H1 (cell line): Measurements from ENCODE around the gene BOLA3. TPM values are rescaled to one million over a fixed set of nuclear protein-coding genes. Genes with fewer than 3 reads are reported as not detected.

ENCODE experiments used
- CTCF ChIA-PET: fragments of 300-600 bp; sonication (Branson Sonifier 250); formaldehyde crosslinking; loops from one replicate; lab custom pipeline; 2021; ENCODE audit not compliant: partially characterized antibody; lab: Charles Lee
- POLR2A ChIA-PET: fragments of 300-600 bp; sonication (Branson Sonifier 250); formaldehyde crosslinking; loops from one replicate; lab custom pipeline; 2021; ENCODE audit warnings: inconsistent platforms; ENCODE audit not compliant: partially characterized antibody; lab: Charles Lee
- DNase-seq, 2 experiments: peaks; one replicate each; pipeline versions ENCODE4 v3.0.0 to v3.0.0-alpha.2; 2010 to 2022; ENCODE audit warnings: low spot score in 2 of 2, low read depth in 1 of 2, mixed read lengths in 1 of 2
- FAIRE-seq: peaks from 2 replicates; lab custom pipeline; 2011; peaks lifted over from hg19 to GRCh38; lab: Jason Lieb, UNC
- H2AFZ ChIP-seq: 2 replicates; pipeline ENCODE4 v1.8.1; 2012; ENCODE audit warnings: low read length, inconsistent platforms
- H2AK5ac ChIP-seq: 2 replicates; pipeline ENCODE4 v1.6.1; 2013; ENCODE audit warnings: low read depth, low read length
- H2BK120ac ChIP-seq: replicated peaks from 2 replicates; pipeline ENCODE3; 2013; ENCODE audit warnings: low read depth, low read length, inconsistent platforms
- H2BK12ac ChIP-seq: 2 replicates; pipeline ENCODE4 v1.6.1; 2013; ENCODE audit warnings: low read depth, low read length
- H2BK15ac ChIP-seq: 2 replicates; pipeline ENCODE4 v1.6.1; 2013; ENCODE audit warnings: low read length
- H2BK20ac ChIP-seq: 2 replicates; pipeline ENCODE4 v1.6.1; 2013; ENCODE audit warnings: low read length
- H2BK5ac ChIP-seq: 2 replicates; pipeline ENCODE4 v1.6.1; 2013; ENCODE audit warnings: low read depth, low read length
- H3K14ac ChIP-seq: 2 replicates; pipeline ENCODE4 v1.6.1; 2013; ENCODE audit warnings: inconsistent platforms; ENCODE audit not compliant: insufficient read length
- H3K18ac ChIP-seq: 2 replicates; pipeline ENCODE4 v1.6.1; 2013; ENCODE audit warnings: low read length; ENCODE audit errors: extremely low read depth
- H3K23ac ChIP-seq: 2 replicates; pipeline ENCODE4 v1.6.1; 2013; ENCODE audit warnings: inconsistent platforms; ENCODE audit not compliant: insufficient read length
- H3K23me2 ChIP-seq: 2 replicates; pipeline ENCODE4 v1.6.1; 2013; ENCODE audit warnings: low read depth, low read length
- H3K27ac ChIP-seq: 2 replicates; pipeline ENCODE4 v1.6.1; 2011; ENCODE audit warnings: low read depth, low read length, inconsistent platforms
- H3K27me3 ChIP-seq, 4 experiments: replicated peaks in 1 of 4; 1 replicate in 1 of 4; 2 replicates in 3 of 4; pipeline versions ENCODE4 v1.6.1 to v1.8.1; 2011 to 2013; ENCODE audit warnings: low read length in 3 of 4, mild to moderate bottlenecking in 3 of 4, inconsistent platforms in 2 of 4, mixed read lengths in 2 of 4, moderate library complexity in 1 of 4; ENCODE audit not compliant: control insufficient read depth in 3 of 4, insufficient read depth in 3 of 4; ENCODE audit errors: extremely low read depth in 1 of 4
- H3K36me3 ChIP-seq, 4 experiments: 2 replicates each; pipeline versions ENCODE4 v1.6.1 to v1.8.1; 2011 to 2013; ENCODE audit warnings: mild to moderate bottlenecking in 4 of 4, low read length in 3 of 4, moderate library complexity in 2 of 4, control low read depth in 1 of 4, inconsistent platforms in 1 of 4; ENCODE audit not compliant: insufficient read depth in 4 of 4, control insufficient read depth in 2 of 4
- H3K4ac ChIP-seq: replicated peaks from 2 replicates; pipeline ENCODE3; 2013; ENCODE audit warnings: low read length, low read depth, mixed read lengths, inconsistent platforms; ENCODE audit not compliant: insufficient read length
- H3K4me1 ChIP-seq, 4 experiments: replicated peaks in 1 of 4; 1 replicate in 1 of 4; 2 replicates in 3 of 4; pipeline versions ENCODE4 v1.6.1 to v1.8.1; 2011 to 2013; ENCODE audit warnings: low read length in 3 of 4, inconsistent platforms in 2 of 4, mixed read lengths in 1 of 4; ENCODE audit not compliant: insufficient read depth in 4 of 4, control insufficient read depth in 3 of 4
- H3K4me2 ChIP-seq, 2 experiments: 2 replicates each; pipeline versions ENCODE4 v1.6.1 to v1.8.1; 2011 to 2013; ENCODE audit warnings: low read depth in 2 of 2, low read length in 2 of 2, control low read depth in 1 of 2, inconsistent platforms in 1 of 2, mild to moderate bottlenecking in 1 of 2; ENCODE audit not compliant: insufficient read depth in 1 of 2
- H3K4me3 ChIP-seq, 4 experiments: fragments of 200-600, 300-600 bp in 1 of 4; sonication (generic), shearing (Covaris generic), sonication (Bioruptor Twin) in 1 of 4; 2 replicates each; pipeline versions ENCODE4 v1.5.1 to v1.8.1; 2011 to 2016; ENCODE audit warnings: low read length in 4 of 4, low read depth in 3 of 4, control low read depth in 2 of 4, inconsistent platforms in 2 of 4, mild to moderate bottlenecking in 2 of 4, mixed read lengths in 1 of 4, moderate library complexity in 1 of 4; ENCODE audit not compliant: insufficient read depth in 2 of 4; ENCODE audit errors: extremely low read depth in 1 of 4
- H3K56ac ChIP-seq: replicated peaks from 2 replicates; pipeline ENCODE3; 2013; ENCODE audit warnings: low read depth, mild to moderate bottlenecking, mixed read lengths, low read length, inconsistent platforms; ENCODE audit not compliant: insufficient read length
- H3K79me1 ChIP-seq: 2 replicates; pipeline ENCODE4 v1.6.1; 2013; ENCODE audit warnings: low read depth, low read length, control low read depth
- H3K79me2 ChIP-seq, 2 experiments: 2 replicates each; pipeline versions ENCODE4 v1.6.1 to v1.8.1; 2012 to 2013; ENCODE audit warnings: low read length in 2 of 2, mild to moderate bottlenecking in 2 of 2, inconsistent platforms in 1 of 2; ENCODE audit not compliant: insufficient read depth in 2 of 2, control insufficient read depth in 1 of 2
- H3K9ac ChIP-seq, 4 experiments: replicated peaks in 1 of 4; 1 replicate in 1 of 4; 2 replicates in 3 of 4; pipeline versions ENCODE4 v1.6.1 to v1.8.1; 2011 to 2013; ENCODE audit warnings: low read depth in 3 of 4, low read length in 3 of 4, control low read depth in 2 of 4, mild to moderate bottlenecking in 2 of 4, moderate library complexity in 2 of 4, inconsistent platforms in 1 of 4; ENCODE audit errors: extremely low read depth in 1 of 4
- H3K9me3 ChIP-seq, 2 experiments: 2 replicates each; pipeline versions ENCODE4 v1.6.1 to v1.8.1; 2012 to 2013; ENCODE audit warnings: mild to moderate bottlenecking in 2 of 2, moderate library complexity in 2 of 2, control low read depth in 1 of 2, inconsistent platforms in 1 of 2, low read depth in 1 of 2, low read length in 1 of 2, mixed read lengths in 1 of 2; ENCODE audit not compliant: insufficient read depth in 2 of 2
- H4K20me1 ChIP-seq, 2 experiments: replicated peaks in 1 of 2; 2 replicates each; pipeline versions ENCODE3 to v1.8.1; 2011 to 2013; ENCODE audit warnings: inconsistent platforms in 2 of 2, low read length in 2 of 2, mild to moderate bottlenecking in 1 of 2; ENCODE audit not compliant: insufficient read depth in 2 of 2, control insufficient read depth in 1 of 2
- H4K5ac ChIP-seq: 2 replicates; pipeline ENCODE4 v1.6.1; 2013; ENCODE audit warnings: low read length, low read depth, mixed read lengths, inconsistent platforms; ENCODE audit not compliant: insufficient read length
- H4K8ac ChIP-seq: 2 replicates; pipeline ENCODE4 v1.8.0; 2013; ENCODE audit warnings: mild to moderate bottlenecking, moderate library complexity, low read length, inconsistent platforms; ENCODE audit not compliant: insufficient read depth; ENCODE audit errors: extremely low read depth
- H4K91ac ChIP-seq: replicated peaks from 2 replicates; pipeline ENCODE3; 2013; ENCODE audit warnings: low read length, mixed read lengths, inconsistent platforms; ENCODE audit not compliant: insufficient read length
- BRCA1 ChIP-seq: IDR thresholded peaks from 2 replicates; pipeline ENCODE4 v1.6.1; 2012; ENCODE audit warnings: low read depth, low read length, improper control_type of control experiment
- CEBPB ChIP-seq: IDR thresholded peaks from 2 replicates; pipeline ENCODE4 v1.6.1; 2012; ENCODE audit warnings: low read depth, low read length
- EZH2 ChIP-seq: fragments of 200-600 bp; sonication (generic); IDR thresholded peaks from 2 replicates; pipeline ENCODE4 v1.7.1; 2012; ENCODE audit warnings: low read depth, mild to moderate bottlenecking, moderate library complexity, low read length, inconsistent platforms; ENCODE audit not compliant: severe bottlenecking
- JUN ChIP-seq: IDR thresholded peaks from 2 replicates; pipeline ENCODE4 v1.6.1; 2011; ENCODE audit warnings: low read depth, mild to moderate bottlenecking, improper control_type of control experiment, low read length
- JUND ChIP-seq: IDR thresholded peaks from 2 replicates; pipeline ENCODE4 v1.6.1; 2011; ENCODE audit warnings: mild to moderate bottlenecking, improper control_type of control experiment, low read length
- KDM1A ChIP-seq: fragments of 200-600, 300-600 bp; sonication (generic); IDR thresholded peaks from 2 replicates; pipeline ENCODE4 v1.7.1; 2016; ENCODE audit warnings: mild to moderate bottlenecking, low read length, borderline replicate concordance
- MAX ChIP-seq: IDR thresholded peaks from 2 replicates; pipeline ENCODE4 v1.6.1; 2012; ENCODE audit warnings: inconsistent platforms
- NRF1 ChIP-seq: IDR thresholded peaks from 2 replicates; pipeline ENCODE4 v1.6.1; 2011; ENCODE audit warnings: mild to moderate bottlenecking, low read depth, low read length, improper control_type of control experiment
- PHF8 ChIP-seq: fragments of 200-600 bp; sonication (generic); conservative IDR thresholded peaks from 2 replicates; pipeline ENCODE4 v1.7.1; 2012; ENCODE audit warnings: low read depth, mild to moderate bottlenecking, inconsistent platforms, low read length, moderate library complexity
- RAD21 ChIP-seq, 2 experiments: IDR thresholded peaks in 1 of 2; conservative IDR thresholded peaks in 1 of 2; 2 replicates each; pipeline ENCODE4 v1.6.1; 2011; ENCODE audit warnings: low read depth in 2 of 2, low read length in 2 of 2, improper control_type of control experiment in 1 of 2, inconsistent platforms in 1 of 2, mild to moderate bottlenecking in 1 of 2, moderate library complexity in 1 of 2
- RFX5 ChIP-seq: IDR thresholded peaks from 2 replicates; pipeline ENCODE4 v1.6.1; 2011; ENCODE audit warnings: low read depth, low read length, improper control_type of control experiment, borderline replicate concordance
- SIN3A ChIP-seq, 2 experiments: IDR thresholded peaks in 1 of 2; conservative IDR thresholded peaks in 1 of 2; 2 replicates each; pipeline ENCODE4 v1.6.1; 2011 to 2012; ENCODE audit warnings: low read length in 2 of 2, improper control_type of control experiment in 1 of 2, low read depth in 1 of 2, mild to moderate bottlenecking in 1 of 2
- SIX5 ChIP-seq: IDR thresholded peaks from 2 replicates; pipeline ENCODE4 v1.6.1; 2011; ENCODE audit warnings: mild to moderate bottlenecking, low read depth, low read length
- SRF ChIP-seq: IDR thresholded peaks from 2 replicates; pipeline ENCODE4 v1.6.1; 2011; ENCODE audit warnings: mild to moderate bottlenecking, low read depth, low read length, moderate library complexity
- WGBS, 2 experiments: shearing (Covaris generic) in 1 of 2; methylation state at CpG; one replicate each; pipeline versions ENCODE4 v1.1.6 to v1.1.7; 2013 to 2015; ENCODE audit warnings: low lambda C conversion rate in 2 of 2, mixed read lengths in 2 of 2, inconsistent platforms in 1 of 2, low coverage in 1 of 2, missing lambda C conversion rate in 1 of 2; ENCODE audit not compliant: insufficient replicate concordance in 2 of 2, insufficient coverage in 1 of 2, insufficient read length in 1 of 2; ENCODE audit errors: extremely low coverage in 1 of 2, missing lambda C conversion rate in 1 of 2; 5-methylcytosine and 5-hydroxymethylcytosine counted together
- polyA plus RNA-seq, 7 experiments: library from polyadenylated mRNA; depleted of rRNA in 3 of 7; stranded (reverse) in 5 of 7; unstranded in 2 of 7; fragments of >200 nt in 5 of 7; fragments of 200-250 nt in 2 of 7; gene quantifications; 1 replicate in 5 of 7; 2 replicates in 1 of 7; 4 replicates in 1 of 7; pipeline versions ENCODE4 v1.2.1 to v1.2.3, GENCODE V29; 2011 to 2013; ENCODE audit warnings: missing spikeins in 2 of 7, mixed read lengths in 2 of 7
- total RNA-seq: library from RNA; stranded (reverse); fragmentation: NEBNext Ultra II Directional; extraction: Animal tissue kit (Norgen Biotek cat#: 25700); gene quantifications from 2 replicates; pipeline ENCODE4 v1.2.1, GENCODE V29; 2021

Gene BOLA3
- total and polyA plus RNA-seq, 2 of the 8 experiments (the other 6 are each of a cell fraction or from before 2014, with no cell fraction given) = 46.1 to 67.3 TPM

- H3K56ac ChIP-seq = no peak overlapping the region
- WGBS, 2 experiments = 91% methylated on average over 1 of the region's 1 CpG; no CpG with 5 or more reads in 1 of the 2 experiments
- H3K27ac ChIP-seq = no peak overlapping the region
- H3K79me1 ChIP-seq = no peaks in the 10 kb centered on the region
- no peak overlapping the region for H4K91ac ChIP-seq
- H3K23ac ChIP-seq = no peak overlapping the region
- no peak overlapping the region for H2BK5ac ChIP-seq
- no peak overlapping the region for H3K18ac ChIP-seq
- FAIRE-seq = no peak
- H2BK12ac ChIP-seq = no peak overlapping the region
- no peak overlapping the region for H4K5ac ChIP-seq
- no peak overlapping the region for H2BK15ac ChIP-seq
- no peak overlapping the region for H2BK120ac ChIP-seq
- H3K9ac ChIP-seq = no peak overlapping the region
- H3K14ac ChIP-seq = no peak overlapping the region
- CTCF ChIA-PET = no interaction called here
- H3K23me2 ChIP-seq = peaks cover 3% of the 10 kb centered on the region
- no peak overlapping the region for H3K4me2 ChIP-seq
- H3K4me1 ChIP-seq = peaks cover 0 to 5% (median 3%) of the 10 kb centered on the region in 4 experiments; a peak in 5 of 7 replicates
- H2AK5ac ChIP-seq = 0 out of 2 replicates have a peak overlapping the region, but pooled peaks have one; percentile 13
- peaks cover 7 to 14% of the 10 kb centered on the region in 2 experiments for H3K79me2 ChIP-seq
- H4K8ac ChIP-seq = no peak overlapping the region
- H4K20me1 ChIP-seq = peaks cover 5 to 7% of the 10 kb centered on the region in 2 experiments
- H3K4ac ChIP-seq = no peak overlapping the region
- H2AFZ ChIP-seq = no peak overlapping the region
- DNase-seq = no peak
- no peak overlapping the region for H2BK20ac ChIP-seq
- POLR2A ChIA-PET = interaction anchor here (68.3 to 72.1 kb wide), 2 partner anchors 14 to 17 kb away, joined by 2699 read pairs; partner anchors contain the start of genes BOLA3, MOB1A and MTHFD2
- H3K36me3 ChIP-seq = peaks cover 0 to 3% (median 0%) of the 10 kb centered on the region in 4 experiments; a peak in 1 of 8 replicates
- H3K4me3 ChIP-seq = no peak overlapping the region
- H3K27me3 ChIP-seq = no peaks in the 10 kb centered on the region
- no peaks in the 10 kb centered on the region for H3K9me3 ChIP-seq
- TF ChIP-seq SIN3A (conservative IDR thresholded peaks at IDR 0.05 in 1 of 2, IDR thresholded peaks at IDR 0.05 in 1 of 2; ENCODE audit: low read depth in 1 of 2, low read length in 2 of 2) = no peak
- no peak for TF ChIP-seq EZH2
- TF ChIP-seq CEBPB = no peak
- no peak for TF ChIP-seq MAX
- TF ChIP-seq NRF1 = no peak
- TF ChIP-seq JUN = no peak
- TF ChIP-seq RAD21 (IDR thresholded peaks at IDR 0.05 in 1 of 2, conservative IDR thresholded peaks at IDR 0.05 in 1 of 2; ENCODE audit: low read depth in 2 of 2, low read length in 2 of 2) = no peak
- TF ChIP-seq PHF8 = no peak
- no peak for TF ChIP-seq JUND
- no peak for TF ChIP-seq KDM1A
- TF ChIP-seq RFX5 = no peak
- TF ChIP-seq BRCA1 = no peak
- TF ChIP-seq SIX5 = no peak
- no peak for TF ChIP-seq SRF
Measured at GRCh38 chr2:74194799-74195198, 47.1 kb upstream of the BOLA3 start.
